Measurements from ENCODE around the gene SPATA33. TPM values are rescaled to one million over a fixed set of nuclear protein-coding genes. Genes with fewer than 3 reads are reported as not detected.

Gene SPATA33
- total RNA-seq, 1 experiment from 2014 or later: 12.0 TPM

- CTCF ChIA-PET: no interaction called here
- Mint-ChIP-seq H3K36me3 (peaks cover 34% of the 10 kb centered on the region), H3K27me3 (ENCODE audit: low read depth) (no peaks in the 10 kb centered on the region), H3K4me1 (peaks cover 7% of the 10 kb centered on the region), H3K4me3 (no peak overlapping the region), H3K27ac (no peak overlapping the region), H3K9me3 (no peaks in the 10 kb centered on the region)
- TF ChIP-seq ZNF281 (CRISPR knock-in tag; IDR thresholded peaks at IDR 0.05): no peak
- TF ChIP-seq ATF2 (CRISPR knock-in tag; IDR thresholded peaks at IDR 0.05; ENCODE audit: borderline replicate concordance, low read depth): no peak
- no peak for TF ChIP-seq ZNF396 (CRISPR knock-in tag; IDR thresholded peaks at IDR 0.05; ENCODE audit: borderline replicate concordance)
- no peak for TF ChIP-seq ZNF232 (CRISPR knock-in tag; IDR thresholded peaks at IDR 0.05)
- no peak for TF ChIP-seq ZSCAN18 (CRISPR knock-in tag; IDR thresholded peaks at IDR 0.05)
- TF ChIP-seq ZNF423 (CRISPR knock-in tag; IDR thresholded peaks at IDR 0.05): no peak
- ATAC-seq (no peak), DNase-seq (ENCODE audit: low spot score) (no peak)
- POLR2A ChIA-PET: no interaction called here
Observed at GRCh38 chr16:89691986-89692569, 34.4 kb downstream of the SPATA33 start.

- no peak for ATAC-seq
- H3K4me1 Mint-ChIP-seq: no peaks in the 10 kb centered on the region
- H3K9me3 Mint-ChIP-seq: no peaks in the 10 kb centered on the region
- H3K4me3 Mint-ChIP-seq: no peak overlapping the region
- no peak for DNase-seq (ENCODE audit: low spot score)
- ChIA-PET CTCF (no interaction called here), POLR2A (no interaction called here)
- H3K27me3 Mint-ChIP-seq (ENCODE audit: low read depth): no peaks in the 10 kb centered on the region
- H3K36me3 Mint-ChIP-seq: peaks cover 34% of the 10 kb centered on the region
- H3K27ac Mint-ChIP-seq: no peak overlapping the region
- no peak for TF ChIP-seq TEAD1 (CRISPR knock-in tag; IDR thresholded peaks at IDR 0.05)
- TF ChIP-seq RELA (CRISPR knock-in tag; IDR thresholded peaks at IDR 0.05; ENCODE audit: borderline replicate concordance): no peak
- no peak for TF ChIP-seq NFYB (CRISPR knock-in tag; conservative IDR thresholded peaks at IDR 0.05; ENCODE audit: low read depth)
- no peak for TF ChIP-seq STAT6 (CRISPR knock-in tag; conservative IDR thresholded peaks at IDR 0.05; ENCODE audit: low read depth)
- TF ChIP-seq PREB (CRISPR knock-in tag; IDR thresholded peaks at IDR 0.05; ENCODE audit: borderline replicate concordance): no peak
- no peak for TF ChIP-seq ARID4B (CRISPR knock-in tag; IDR thresholded peaks at IDR 0.05; ENCODE audit: borderline replicate concordance)
- no peak for TF ChIP-seq TCF7 (CRISPR knock-in tag; IDR thresholded peaks at IDR 0.05; ENCODE audit: low read depth)
- TF ChIP-seq ZNF138 (CRISPR knock-in tag; conservative IDR thresholded peaks at IDR 0.05): no peak
- TF ChIP-seq ZNF416 (CRISPR knock-in tag; IDR thresholded peaks at IDR 0.05): no peak
- no peak for TF ChIP-seq ZNF396 (CRISPR knock-in tag; IDR thresholded peaks at IDR 0.05; ENCODE audit: borderline replicate concordance)
- TF ChIP-seq HMGXB4 (CRISPR knock-in tag; IDR thresholded peaks at IDR 0.05): no peak
- no peak for TF ChIP-seq KAT7 (CRISPR knock-in tag; IDR thresholded peaks at IDR 0.05; ENCODE audit: borderline replicate concordance)
Observed at GRCh38 chr16:89693289-89693731, 35.7 kb downstream of the SPATA33 start.

Data from WTC11 (cell line).